IMR-90 (cell line): ENCODE results near the gene MRPL48. TPM values are rescaled to one million over a fixed set of nuclear protein-coding genes. Genes with fewer than 3 reads are reported as not detected.

Source experiments
- ATAC-seq: fragments of 200-7000 bp; cut with Tn5 transposase; 2 replicates; pipeline ENCODE4 v1.9.1; 2020; ENCODE audit warnings: low read depth, mild to moderate bottlenecking, moderate library complexity
- BruUV-seq: library from RNA; stranded (reverse); fragments of 400-500 nt; replicated peaks from 2 replicates; lab custom pipeline; 2021; lab: Mats Ljungman, UMichigan
- CTCF ChIA-PET: fragments of 300-600 bp; formaldehyde crosslinking; extraction: SDS; loops from one replicate; lab custom pipeline; 2021; ENCODE audit warnings: antibody characterized with exemption; lab: Yijun Ruan, JAX
- POLR2A ChIA-PET: fragments of 300-600 bp; sonication (Branson Sonifier 250); formaldehyde crosslinking; loops from one replicate; lab custom pipeline; 2022; ENCODE audit warnings: antibody characterized with exemption; ENCODE audit not compliant: unreplicated experiment; lab: Charles Lee
- DNase-seq: peaks from one replicate; pipeline ENCODE4 v3.0.0; 2013
- H2AFZ ChIP-seq: replicated peaks from 2 replicates; pipeline ENCODE3; 2013; ENCODE audit warnings: low read length, mild to moderate bottlenecking; ENCODE audit not compliant: poor library complexity
- H2AK5ac ChIP-seq: 2 replicates; pipeline ENCODE4 v1.6.1; 2013; ENCODE audit warnings: low read depth, low read length, inconsistent platforms
- H2AK9ac ChIP-seq: replicated peaks from 2 replicates; pipeline ENCODE3; 2013; ENCODE audit warnings: mild to moderate bottlenecking, low read depth, low read length, moderate library complexity; ENCODE audit not compliant: poor library complexity
- H2BK120ac ChIP-seq: 2 replicates; pipeline ENCODE4 v1.6.1; 2013; ENCODE audit warnings: low read depth, low read length, inconsistent platforms
- H2BK15ac ChIP-seq: 3 replicates; pipeline ENCODE4 v1.6.1; 2013; ENCODE audit warnings: low read depth, low read length, inconsistent platforms
- H2BK20ac ChIP-seq: 2 replicates; pipeline ENCODE4 v1.6.1; 2013; ENCODE audit warnings: low read depth, mild to moderate bottlenecking, inconsistent platforms, low read length, moderate library complexity
- H2BK5ac ChIP-seq: 2 replicates; pipeline ENCODE4 v1.6.1; 2013; ENCODE audit warnings: mild to moderate bottlenecking, low read depth, low read length, inconsistent platforms; ENCODE audit not compliant: poor library complexity, severe bottlenecking
- H3K14ac ChIP-seq: replicated peaks from 2 replicates; pipeline ENCODE4 v1.6.1; 2013; ENCODE audit warnings: low read depth, low read length, inconsistent platforms
- H3K18ac ChIP-seq: 2 replicates; pipeline ENCODE4 v1.6.1; 2013; ENCODE audit warnings: low read depth, low read length, control low read depth
- H3K23ac ChIP-seq: 2 replicates; pipeline ENCODE4 v1.6.1; 2013; ENCODE audit warnings: low read depth, low read length, inconsistent platforms
- H3K27ac ChIP-seq: 2 replicates; pipeline ENCODE4 v1.5.1; 2013; ENCODE audit warnings: mild to moderate bottlenecking, control low read depth, low read length; ENCODE audit not compliant: insufficient read depth
- H3K27me3 ChIP-seq: 2 replicates; pipeline ENCODE4 v1.6.1; 2013; ENCODE audit warnings: low read length; ENCODE audit not compliant: control insufficient read depth, insufficient read depth
- H3K36me3 ChIP-seq: 2 replicates; pipeline ENCODE4 v1.6.1; 2013; ENCODE audit warnings: low read length, mixed read lengths; ENCODE audit not compliant: control insufficient read depth, insufficient read depth
- H3K4ac ChIP-seq: 2 replicates; pipeline ENCODE4 v1.6.1; 2013; ENCODE audit warnings: low read depth, low read length, inconsistent platforms
- H3K4me1 ChIP-seq: 2 replicates; pipeline ENCODE4 v1.6.1; 2013; ENCODE audit warnings: low read length, mixed read lengths; ENCODE audit not compliant: control insufficient read depth, insufficient read depth
- H3K4me2 ChIP-seq: 2 replicates; pipeline ENCODE4 v1.6.1; 2013; ENCODE audit warnings: low read depth, mild to moderate bottlenecking, control low read depth, low read length, moderate library complexity
- H3K4me3 ChIP-seq: 2 replicates; pipeline ENCODE4 v1.5.1; 2013; ENCODE audit warnings: low read depth, mild to moderate bottlenecking, control low read depth, low read length, moderate library complexity; ENCODE audit not compliant: insufficient read depth
- H3K56ac ChIP-seq: 2 replicates; pipeline ENCODE4 v1.6.1; 2013; ENCODE audit warnings: low read length, inconsistent platforms; ENCODE audit not compliant: insufficient read depth; ENCODE audit errors: extremely low read depth
- H3K79me1 ChIP-seq, 2 experiments: 2 replicates each; pipeline ENCODE4 v1.6.1; 2013; ENCODE audit warnings: low read length in 2 of 2, inconsistent platforms in 1 of 2, low read depth in 1 of 2
- H3K9ac ChIP-seq: 2 replicates; pipeline ENCODE4 v1.6.1; 2013; ENCODE audit warnings: low read depth, low read length, control low read depth
- H3K9me1 ChIP-seq: 2 replicates; pipeline ENCODE4 v1.6.1; 2013; ENCODE audit warnings: low read length, inconsistent platforms; ENCODE audit not compliant: insufficient read depth
- H3K9me3 ChIP-seq: 2 replicates; pipeline ENCODE4 v1.6.1; 2013; ENCODE audit warnings: low read length; ENCODE audit not compliant: control insufficient read depth, insufficient read depth
- H4K20me1 ChIP-seq: 2 replicates; pipeline ENCODE4 v1.6.1; 2013; ENCODE audit warnings: low read length, inconsistent platforms; ENCODE audit not compliant: insufficient read depth
- H4K5ac ChIP-seq: 2 replicates; pipeline ENCODE4 v1.6.1; 2013; ENCODE audit warnings: mild to moderate bottlenecking, low read depth, low read length, control low read depth
- H4K8ac ChIP-seq, 2 experiments: 2 replicates each; pipeline ENCODE4 v1.6.1; 2013; ENCODE audit warnings: low read depth in 2 of 2, low read length in 2 of 2, control low read depth in 1 of 2, inconsistent platforms in 1 of 2
- H4K91ac ChIP-seq: 2 replicates; pipeline ENCODE4 v1.6.1; 2013; ENCODE audit warnings: low read depth, low read length, inconsistent platforms; ENCODE audit not compliant: insufficient read depth
- BHLHE40 ChIP-seq: fragments of 150-350 bp; IDR thresholded peaks from 2 replicates; pipeline ENCODE4 v1.6.1; 2016; ENCODE audit warnings: mild to moderate bottlenecking, low read depth, low read length
- MAFK ChIP-seq: IDR thresholded peaks from 2 replicates; pipeline ENCODE4 v1.6.1; 2012; ENCODE audit warnings: low read depth, low read length, improper control_type of control experiment
- MXI1 ChIP-seq: IDR thresholded peaks from 2 replicates; pipeline ENCODE4 v1.6.1; 2012; ENCODE audit warnings: low read depth, mild to moderate bottlenecking, low read length, moderate library complexity, borderline replicate concordance
- POLR2A ChIP-seq: IDR thresholded peaks from 2 replicates; pipeline ENCODE4 v1.6.1; 2012; ENCODE audit warnings: mild to moderate bottlenecking, low read depth, low read length
- RAD21 ChIP-seq: IDR thresholded peaks from 2 replicates; pipeline ENCODE4 v1.6.1; 2012; ENCODE audit warnings: low read length, improper control_type of control experiment
- SMC3 ChIP-seq: fragments of 150-350 bp; IDR thresholded peaks from 2 replicates; pipeline ENCODE4 v1.6.1; 2016; ENCODE audit warnings: low read depth, mild to moderate bottlenecking, antibody characterized with exemption, low read length, moderate library complexity
- dilution Hi-C: fragments of 300-500 bp; cut with HindIII; formaldehyde crosslinking; loops from one replicate; pipeline ENCODE4 v1.14.3; 2018; ENCODE audit warnings: low sequenced_read_pairs; ENCODE audit not compliant: unreplicated experiment
- in situ Hi-C: fragments of 300-500 bp; cut with MboI; formaldehyde crosslinking; loops from 3 replicates; pipeline ENCODE4 v1.14.3; 2019; ENCODE audit warnings: low sequenced_read_pairs, inconsistent platforms, mixed read lengths
- intact Hi-C: fragments of 100-400 bp; cut with micrococcal nuclease; formaldehyde crosslinking; loops from 2 replicates; pipeline ENCODE4 v1.10.0; 2022
- polyA plus RNA-seq, 3 experiments: library from polyadenylated mRNA; depleted of rRNA; stranded (reverse); fragments of >200 nt; gene quantifications; 2 replicates each; pipeline ENCODE4 v1.2.3, GENCODE V29; 2012; ENCODE audit warnings: low replicate concordance in 1 of 3
- total RNA-seq: library from RNA; depleted of rRNA; stranded (reverse); fragments of >200 nt; gene quantifications from 2 replicates; pipeline ENCODE4 v1.2.3, GENCODE V29; 2012
- TF ChIP-seq, protein P1 (sequence below): conservative IDR thresholded peaks from 2 replicates; pipeline ENCODE4 v1.5.1; 2012; ENCODE audit warnings: mild to moderate bottlenecking, low read depth, low read length, improper control_type of control experiment
- TF ChIP-seq, protein P2 (sequence below): fragments of 150-350 bp; IDR thresholded peaks from 2 replicates; pipeline ENCODE4 v1.6.1; 2017; ENCODE audit warnings: mild to moderate bottlenecking, antibody characterized with exemption, low read length, low read depth

MRPL48 gene
- total and polyA plus RNA-seq, 2 of the 4 experiments (the other 2 are of a cell fraction), result 24.0 to 29.4 TPM

DNA sequence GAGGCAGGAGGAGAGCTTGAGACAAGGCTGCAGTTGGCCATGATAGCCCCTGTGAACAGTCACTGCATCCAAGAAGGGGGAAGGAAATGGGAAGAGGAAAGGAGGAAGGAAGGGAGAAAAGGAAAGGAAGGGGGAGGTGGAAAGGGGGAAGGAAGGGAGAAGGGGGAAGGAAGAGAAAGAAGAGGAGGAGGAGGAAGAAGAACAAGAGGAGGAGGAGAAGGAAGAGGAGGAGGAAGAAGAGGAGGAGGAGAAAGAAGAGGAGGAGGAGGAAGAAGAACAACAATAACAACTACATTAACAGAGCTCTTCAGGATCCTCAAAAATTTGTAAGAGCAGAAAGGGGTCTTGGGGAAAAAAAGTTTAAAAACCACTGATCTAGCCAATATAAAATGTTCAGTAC lies 32.0 kb upstream of the MRPL48 start:
- no peak overlapping the region for H2BK20ac ChIP-seq
- ATAC-seq (no peak), DNase-seq (no peak)
- H3K18ac ChIP-seq, result no peak overlapping the region
- H2BK5ac ChIP-seq, result peak overlapping the region; percentile 6
- no peak overlapping the region for H3K4me2 ChIP-seq
- H2AFZ ChIP-seq, result no peak overlapping the region
- H4K5ac ChIP-seq, result no peak overlapping the region
- H3K9me1 ChIP-seq, result peaks cover 19% of the 10 kb centered on the region
- in situ Hi-C loops, result no loop called here
- no peak overlapping the region for H4K91ac ChIP-seq
- no peak overlapping the region for H2BK120ac ChIP-seq
- no peak overlapping the region for H3K9ac ChIP-seq
- H3K36me3 ChIP-seq, result peaks cover 4% of the 10 kb centered on the region
- H3K79me1 ChIP-seq, result peaks cover 7 to 67% of the 10 kb centered on the region in 2 experiments; a peak in 3 of 4 replicates
- H2BK15ac ChIP-seq, result no peak overlapping the region
- dilution Hi-C loops, result no loop called here
- BruUV-seq, result no TSS peak
- CTCF ChIA-PET, result interaction anchor here (0.6 kb wide), 1 partner anchor 92 kb away, joined by 4 read pairs; no protein-coding TSS in a partner anchor
- no peaks in the 10 kb centered on the region for H3K4me1 ChIP-seq
- H3K23ac ChIP-seq, result no peak overlapping the region
- intact Hi-C loops, result no loop called here
- 0 out of 2 replicates have a peak overlapping the region, but pooled peaks have one; percentile 45 for H2AK5ac ChIP-seq
- H3K56ac ChIP-seq, result no peak overlapping the region
- H3K27me3 ChIP-seq, result no peaks in the 10 kb centered on the region
- H4K8ac ChIP-seq, result no peak overlapping the region
- H2AK9ac ChIP-seq, result no peak overlapping the region
- no peak overlapping the region for H3K4ac ChIP-seq
- no peak overlapping the region for H3K14ac ChIP-seq
- no peaks in the 10 kb centered on the region for H3K9me3 ChIP-seq
- POLR2A ChIA-PET, result no interaction called here
- peaks cover 86% of the 10 kb centered on the region for H4K20me1 ChIP-seq
- no peak overlapping the region for H3K27ac ChIP-seq
- TF ChIP-seq POLR2A (no peak), MXI1 (no peak), BHLHE40 (no peak), MAFK (no peak), SMC3 (no peak), RAD21 (no peak)
- TF ChIP-seq, protein P1, sequence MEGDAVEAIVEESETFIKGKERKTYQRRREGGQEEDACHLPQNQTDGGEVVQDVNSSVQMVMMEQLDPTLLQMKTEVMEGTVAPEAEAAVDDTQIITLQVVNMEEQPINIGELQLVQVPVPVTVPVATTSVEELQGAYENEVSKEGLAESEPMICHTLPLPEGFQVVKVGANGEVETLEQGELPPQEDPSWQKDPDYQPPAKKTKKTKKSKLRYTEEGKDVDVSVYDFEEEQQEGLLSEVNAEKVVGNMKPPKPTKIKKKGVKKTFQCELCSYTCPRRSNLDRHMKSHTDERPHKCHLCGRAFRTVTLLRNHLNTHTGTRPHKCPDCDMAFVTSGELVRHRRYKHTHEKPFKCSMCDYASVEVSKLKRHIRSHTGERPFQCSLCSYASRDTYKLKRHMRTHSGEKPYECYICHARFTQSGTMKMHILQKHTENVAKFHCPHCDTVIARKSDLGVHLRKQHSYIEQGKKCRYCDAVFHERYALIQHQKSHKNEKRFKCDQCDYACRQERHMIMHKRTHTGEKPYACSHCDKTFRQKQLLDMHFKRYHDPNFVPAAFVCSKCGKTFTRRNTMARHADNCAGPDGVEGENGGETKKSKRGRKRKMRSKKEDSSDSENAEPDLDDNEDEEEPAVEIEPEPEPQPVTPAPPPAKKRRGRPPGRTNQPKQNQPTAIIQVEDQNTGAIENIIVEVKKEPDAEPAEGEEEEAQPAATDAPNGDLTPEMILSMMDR, result no peak
- TF ChIP-seq, protein P2, sequence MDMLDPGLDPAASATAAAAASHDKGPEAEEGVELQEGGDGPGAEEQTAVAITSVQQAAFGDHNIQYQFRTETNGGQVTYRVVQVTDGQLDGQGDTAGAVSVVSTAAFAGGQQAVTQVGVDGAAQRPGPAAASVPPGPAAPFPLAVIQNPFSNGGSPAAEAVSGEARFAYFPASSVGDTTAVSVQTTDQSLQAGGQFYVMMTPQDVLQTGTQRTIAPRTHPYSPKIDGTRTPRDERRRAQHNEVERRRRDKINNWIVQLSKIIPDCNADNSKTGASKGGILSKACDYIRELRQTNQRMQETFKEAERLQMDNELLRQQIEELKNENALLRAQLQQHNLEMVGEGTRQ, result no peak
- no peak overlapping the region for H3K4me3 ChIP-seq
